NCI-H226 (cell line): ENCODE data around the gene PTOV1.
"Not testable (repeated sequence)": the region's sequence is repeated elsewhere in the genome, so short reads cannot be mapped to it uniquely, and the experiment has no call there.

ENCODE experiments used
- DNase-seq: peaks from one replicate; pipeline ENCODE4 v3.0.0-alpha.2; 2015

The PTOV1 gene

DNA sequence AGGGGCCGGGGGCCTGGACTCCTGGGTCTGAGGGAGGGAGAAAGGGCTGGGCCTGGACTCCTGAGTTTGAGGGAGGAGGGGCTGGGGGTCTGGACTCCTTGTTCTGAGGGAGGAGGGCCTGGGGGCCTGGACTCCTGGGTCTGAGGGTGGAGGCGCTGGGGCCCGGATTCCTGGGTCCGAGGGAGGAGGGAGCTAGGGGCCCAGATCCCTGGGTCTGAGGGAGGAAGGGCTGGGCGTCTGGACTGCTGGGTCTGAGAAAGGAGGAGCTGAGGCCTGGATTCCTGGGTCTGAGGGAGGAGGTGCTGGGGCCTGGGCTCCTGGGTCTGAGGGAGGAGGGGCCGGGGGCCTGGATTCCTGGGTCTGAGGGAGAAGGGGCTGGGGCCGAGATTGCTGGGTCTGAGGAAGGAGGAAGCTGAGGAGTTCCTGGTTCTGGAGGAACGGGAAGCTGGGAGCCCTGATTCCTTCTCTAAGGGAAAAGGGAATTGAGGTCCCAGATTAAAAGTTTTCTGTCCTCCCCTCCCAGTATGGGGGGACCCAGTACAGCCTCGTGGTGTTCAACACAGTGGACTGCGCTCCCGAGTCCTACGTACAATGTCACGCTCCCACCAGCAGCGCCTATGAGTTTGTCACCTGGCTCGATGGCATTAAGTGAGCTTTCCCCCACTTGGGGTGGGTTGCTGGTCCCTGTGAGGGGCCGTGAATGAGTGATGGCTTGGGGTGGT, 32.1 kb upstream of the PTOV1 start:
- peak; percentile 4 for DNase-seq

DNA sequence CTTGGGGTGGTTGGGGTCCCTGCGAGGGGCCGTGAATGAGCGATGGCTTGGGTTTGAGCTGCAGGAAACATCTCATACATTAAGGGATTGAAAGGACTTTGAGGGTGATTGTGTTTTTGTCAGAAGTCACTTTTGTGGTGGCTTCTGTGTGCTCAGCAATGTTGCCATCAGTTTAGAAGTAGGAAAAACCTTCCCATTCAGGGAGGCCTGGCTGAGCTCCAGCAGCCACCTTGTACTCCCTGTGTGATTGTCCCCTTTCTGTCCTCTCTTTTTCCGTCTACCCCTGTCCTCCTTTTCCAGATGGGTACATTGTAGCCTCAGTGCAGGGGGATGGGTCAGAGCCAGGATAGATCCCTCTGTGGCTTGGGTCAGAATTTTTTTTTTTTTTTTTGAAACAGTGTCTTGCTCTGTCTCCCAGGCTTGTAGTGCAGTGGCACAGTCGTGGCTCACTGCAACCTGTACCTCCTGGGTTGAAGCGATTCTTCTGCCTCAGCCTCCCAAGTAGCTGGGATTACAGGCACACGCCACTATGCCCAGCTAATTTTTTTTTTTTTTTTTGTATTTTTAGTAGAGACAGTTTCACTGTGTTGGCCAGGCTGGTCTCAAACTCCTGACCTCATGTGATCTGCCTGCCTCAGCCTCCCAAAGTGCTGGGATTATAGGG, 31.4 kb upstream of the PTOV1 start:
- DNase-seq, result not testable (repeated sequence)

DNA sequence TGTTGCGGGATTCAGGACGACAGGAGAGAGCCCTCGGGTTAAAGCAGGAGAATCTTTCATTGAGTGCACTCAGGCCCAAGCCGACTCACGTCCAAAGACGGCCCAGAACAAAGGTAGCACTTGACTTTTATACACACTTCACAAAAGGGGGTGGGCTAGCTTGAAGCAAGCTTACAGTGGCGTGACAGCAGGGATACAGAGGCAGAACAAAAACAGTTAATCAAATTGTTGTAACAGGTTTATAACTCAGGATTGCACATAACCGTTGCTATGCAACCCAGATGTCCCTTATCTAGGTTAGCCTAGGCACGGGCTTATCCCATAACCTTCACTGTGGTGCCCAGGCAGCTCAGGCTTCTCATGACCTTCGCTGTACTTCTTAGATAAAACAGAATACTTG, 30.8 kb upstream of the PTOV1 start:
- no peak for DNase-seq

DNA sequence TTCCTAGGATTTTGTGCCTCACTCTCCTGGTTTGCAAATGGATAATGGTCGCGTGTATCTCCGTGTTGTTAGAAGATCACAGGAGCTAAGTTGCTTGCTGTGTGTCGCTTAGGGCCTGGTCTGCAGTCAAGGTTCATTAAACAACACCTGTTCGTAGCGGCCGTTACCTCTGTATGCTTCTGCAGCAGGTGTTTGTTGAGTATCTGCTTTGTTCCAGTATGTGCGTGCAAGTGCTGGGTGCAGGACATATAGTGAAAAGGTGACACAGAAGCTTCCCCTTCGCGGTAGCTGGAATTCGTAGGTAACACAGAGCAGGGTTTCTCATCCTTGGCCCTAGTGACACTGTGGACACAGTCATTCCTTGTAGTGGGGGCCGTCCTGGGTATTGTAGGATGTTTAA, 27.5 kb upstream of the PTOV1 start:
- no peak for DNase-seq

DNA sequence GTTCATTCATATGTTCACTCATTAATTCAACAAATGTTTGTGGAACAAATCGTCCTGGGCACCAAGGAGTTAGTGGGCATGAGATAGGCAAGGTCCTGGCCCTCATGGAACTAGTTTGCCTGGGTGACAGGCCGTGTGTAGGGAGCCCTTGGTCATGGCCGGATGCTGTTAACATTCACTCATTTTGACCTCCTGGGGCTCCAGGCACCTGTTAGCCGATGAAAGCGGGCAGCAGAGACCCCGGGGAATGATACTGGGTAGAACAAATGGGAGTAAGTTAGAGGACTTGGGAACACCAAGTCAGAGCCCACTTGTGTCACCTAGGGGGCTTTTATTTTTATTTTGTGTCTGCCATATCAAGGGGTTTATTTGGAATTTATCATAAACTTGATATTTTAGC, 26.3 kb upstream of the PTOV1 start:
- DNase-seq, result no peak

DNA sequence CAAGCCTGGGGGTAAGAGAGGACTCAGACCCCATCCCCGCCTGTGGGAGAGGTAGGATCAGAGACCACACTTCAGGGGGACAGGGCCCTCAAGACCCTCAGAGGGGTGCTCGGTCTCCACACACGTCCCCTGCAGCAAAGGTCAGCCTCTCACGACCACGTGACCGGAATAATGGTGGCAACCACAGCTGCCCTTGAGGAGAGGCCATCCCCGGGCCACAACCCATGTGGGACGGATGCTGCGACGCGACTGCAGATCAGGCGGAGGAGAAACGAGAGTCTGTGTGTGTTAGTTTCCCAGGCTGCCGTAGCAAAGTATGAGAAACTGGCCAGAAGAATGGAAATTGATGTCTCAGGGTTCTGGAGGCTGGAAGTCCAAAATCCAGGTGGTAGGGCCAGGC, 23.9 kb upstream of the PTOV1 start:
- DNase-seq, result no peak

DNA sequence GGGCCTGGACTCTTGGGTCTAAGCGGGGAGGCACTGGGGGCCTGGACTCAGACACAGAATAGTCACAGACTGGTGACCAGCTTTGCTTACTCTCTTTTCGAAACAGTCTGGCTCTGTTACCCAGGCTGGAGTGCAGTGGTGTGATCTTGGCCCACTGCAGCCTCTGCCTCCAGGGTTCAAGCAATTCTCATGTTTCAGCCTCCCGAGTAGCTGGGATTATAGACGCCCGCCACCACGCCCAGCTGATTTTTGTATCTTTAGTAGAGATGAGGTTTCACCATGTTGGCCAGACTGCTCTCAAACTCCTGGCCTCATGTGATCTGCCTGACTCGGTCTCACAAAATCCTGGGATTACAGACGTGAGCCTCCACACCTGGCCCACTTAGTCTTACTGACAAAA, 21.8 kb upstream of the PTOV1 start:
- DNase-seq, result no peak

DNA sequence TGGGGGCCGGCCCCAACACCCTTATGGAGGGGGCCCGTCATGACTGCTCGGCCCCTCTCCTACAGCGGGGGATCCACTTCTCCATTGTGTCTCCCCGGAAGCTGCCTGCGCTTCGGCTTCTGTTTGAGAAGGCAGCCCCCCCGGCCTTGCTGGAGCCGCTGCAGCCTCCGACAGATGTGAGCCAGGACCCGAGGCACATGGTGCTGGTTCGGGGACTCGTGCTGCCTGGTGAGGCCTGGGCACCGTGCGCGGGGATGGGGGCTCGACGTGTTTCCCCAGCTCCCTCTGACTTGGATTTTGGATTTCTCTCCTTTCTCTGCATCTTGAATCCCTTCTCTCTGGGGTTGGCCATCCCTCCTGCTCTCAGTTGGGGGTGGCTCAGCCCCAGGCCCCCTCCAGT, 21.2 kb upstream of the PTOV1 start:
- DNase-seq, result no peak

DNA sequence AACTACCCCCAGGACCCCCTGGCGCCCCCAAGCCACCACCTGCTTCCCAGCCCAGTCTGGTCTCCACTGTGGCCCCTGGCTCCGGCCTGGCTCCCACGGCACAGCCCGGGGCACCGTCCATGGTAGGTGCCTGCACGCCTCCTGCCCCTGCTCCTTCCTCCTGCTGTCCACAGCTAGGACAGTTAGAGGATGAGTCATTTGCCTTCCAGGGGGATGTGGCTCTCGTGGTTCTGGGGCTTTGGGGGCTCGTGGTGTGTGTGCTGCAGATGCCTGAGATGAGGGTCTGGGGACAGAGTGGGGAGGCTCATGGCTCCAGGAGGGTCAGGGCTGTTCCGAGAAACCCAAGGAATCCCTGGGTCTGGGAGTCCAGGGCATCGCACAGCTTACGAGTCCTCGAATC, 20.2 kb upstream of the PTOV1 start:
- no peak for DNase-seq

DNA sequence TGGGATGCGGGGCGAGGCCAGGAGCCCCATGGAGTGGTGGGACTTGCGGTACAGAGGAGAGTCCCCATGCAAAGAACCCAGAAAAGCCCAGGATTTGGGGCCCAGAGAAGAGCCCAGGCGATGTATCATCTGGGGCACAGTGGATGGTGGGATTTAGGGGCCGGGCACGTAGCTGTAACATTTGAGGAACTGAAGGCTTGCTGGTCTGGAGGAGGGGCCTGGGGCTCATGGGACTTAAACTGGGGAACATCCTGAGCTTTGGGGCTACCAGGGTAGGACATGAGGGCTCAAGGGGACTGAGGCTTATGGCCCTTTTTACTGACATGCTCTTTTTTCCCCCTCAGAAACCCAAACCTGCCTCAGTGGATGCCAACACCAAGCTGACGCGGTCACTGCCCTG, 19.4 kb upstream of the PTOV1 start:
- no peak for DNase-seq

DNA sequence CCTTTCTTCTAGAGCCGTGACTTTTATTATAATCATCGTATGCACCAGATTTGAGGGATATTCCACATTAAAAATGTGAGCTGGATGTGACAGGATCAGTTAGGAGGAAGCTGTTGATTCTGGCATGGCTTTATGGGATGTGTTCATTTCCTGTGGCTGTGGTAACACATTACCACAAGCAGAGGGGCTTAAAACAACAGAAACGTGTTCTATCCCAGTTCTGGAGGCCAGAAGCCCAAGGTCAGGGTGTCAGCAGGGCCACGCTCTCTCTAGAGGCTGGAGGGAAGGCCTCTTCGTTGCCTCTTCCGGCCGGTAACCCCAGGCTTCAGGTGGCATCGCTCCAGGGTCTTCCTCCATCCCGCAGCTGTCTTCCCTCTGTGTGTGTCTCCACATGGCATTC, 18.4 kb upstream of the PTOV1 start:
- DNase-seq, result no peak

DNA sequence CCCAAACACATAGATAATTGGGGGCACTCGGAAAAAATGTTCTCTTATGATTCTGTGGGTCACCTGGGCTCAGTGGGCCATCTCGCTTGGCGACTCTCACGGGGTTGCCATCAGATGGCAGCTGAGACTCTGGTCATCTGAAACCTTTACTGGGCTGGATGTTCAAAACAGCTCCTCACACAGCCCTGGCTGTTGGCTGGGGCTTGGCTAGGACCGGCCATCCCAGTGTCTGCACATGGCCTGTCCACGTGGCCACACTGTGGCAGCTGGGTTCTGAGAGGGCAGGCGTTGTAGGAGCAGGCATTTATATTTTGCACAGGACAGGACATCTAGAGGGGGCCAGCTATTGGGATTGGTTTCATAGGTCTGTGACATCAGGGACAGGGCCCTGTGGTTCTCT, 17.4 kb upstream of the PTOV1 start:
- no peak for DNase-seq

DNA sequence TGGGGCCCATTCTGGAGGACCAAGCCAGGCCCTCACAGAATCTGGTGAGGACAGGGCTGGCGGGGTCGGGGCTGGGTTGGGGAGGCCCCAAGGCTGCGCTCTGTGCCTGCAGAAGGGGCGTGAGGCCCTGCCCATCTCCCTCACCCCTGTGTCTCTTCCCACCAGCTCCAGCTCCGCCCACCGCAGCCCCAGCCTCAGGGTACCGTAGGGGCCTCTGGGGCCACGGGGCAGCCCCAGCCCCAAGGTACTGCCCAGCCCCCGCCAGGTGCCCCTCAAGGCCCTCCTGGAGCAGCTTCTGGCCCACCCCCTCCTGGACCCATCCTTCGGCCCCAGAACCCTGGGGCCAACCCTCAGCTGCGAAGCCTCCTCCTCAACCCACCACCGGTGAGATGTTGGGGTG, 15.4 kb upstream of the PTOV1 start:
- DNase-seq, result no peak

DNA sequence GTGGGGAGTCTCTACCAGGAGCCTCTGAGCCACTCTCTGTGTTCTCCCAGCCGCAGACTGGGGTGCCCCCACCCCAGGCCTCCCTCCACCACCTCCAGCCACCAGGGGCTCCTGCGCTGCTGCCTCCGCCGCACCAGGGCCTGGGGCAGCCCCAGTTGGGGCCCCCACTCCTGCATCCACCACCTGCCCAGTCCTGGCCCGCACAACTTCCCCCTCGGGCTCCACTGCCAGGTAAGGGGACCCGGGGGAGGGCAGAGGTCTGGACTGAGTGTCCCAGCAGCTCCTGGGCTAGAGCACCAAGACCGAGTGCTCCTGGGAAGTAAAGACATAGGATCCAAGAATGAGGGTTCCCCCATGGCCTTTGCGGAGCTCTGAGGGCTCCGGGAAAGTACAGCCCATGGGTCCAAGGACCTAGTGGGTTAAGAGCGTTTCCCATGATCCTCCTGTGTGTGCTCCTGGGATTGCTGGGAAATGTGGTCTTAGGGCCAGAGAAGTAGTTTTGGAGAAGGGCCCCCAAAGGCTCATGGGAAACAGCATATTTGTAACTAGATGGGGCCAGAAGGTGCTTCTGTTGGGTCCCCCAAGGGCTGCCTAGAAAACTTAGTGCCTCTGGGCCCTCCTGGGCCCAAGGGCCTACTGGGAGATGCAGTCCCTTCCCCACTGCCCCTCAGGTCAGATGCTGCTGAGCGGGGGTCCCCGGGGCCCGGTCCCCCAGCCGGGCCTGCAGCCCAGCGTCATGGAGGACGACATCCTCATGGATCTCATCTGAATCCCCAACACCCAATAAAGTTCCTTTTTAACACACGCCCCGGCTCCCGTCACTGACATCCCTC, 14.6 kb upstream of the PTOV1 start:
- DNase-seq, result no peak

DNA sequence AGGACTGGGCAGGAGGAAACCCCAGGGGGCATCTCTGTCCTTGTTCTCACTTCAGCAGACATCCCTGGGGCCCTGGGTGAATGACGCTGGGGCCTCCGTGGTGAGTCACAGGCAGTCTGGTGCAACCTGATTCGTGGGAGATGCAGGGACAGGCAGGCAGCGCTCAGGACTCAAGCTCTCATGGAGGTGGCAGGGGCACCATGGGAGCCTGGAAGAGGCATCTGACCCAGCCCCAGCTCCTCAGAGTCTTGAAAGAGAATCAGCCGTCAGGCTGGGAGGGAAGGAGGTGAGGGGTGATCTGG, 14.0 kb upstream of the PTOV1 start:
- no peak for DNase-seq

DNA sequence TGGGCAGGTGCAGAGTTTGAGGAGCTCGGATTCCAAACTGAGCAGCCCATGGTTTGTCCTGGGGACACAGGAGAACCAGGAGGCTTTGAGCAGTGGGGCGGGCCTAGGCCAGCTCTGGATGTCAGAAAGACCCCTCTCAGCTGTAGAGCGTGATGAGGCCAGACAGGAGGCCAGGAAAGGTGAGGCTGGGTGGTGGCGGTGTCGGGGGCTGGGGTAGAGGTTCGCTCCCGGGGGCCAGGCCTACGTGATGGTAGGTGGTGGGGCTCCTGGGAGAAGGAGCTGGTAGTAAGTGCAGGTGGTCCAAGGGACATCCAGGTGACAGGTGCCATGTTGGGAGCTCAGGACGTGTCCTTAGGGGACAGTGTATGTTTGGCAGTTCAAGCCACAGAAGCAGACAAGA, 13.5 kb upstream of the PTOV1 start:
- no peak for DNase-seq

DNA sequence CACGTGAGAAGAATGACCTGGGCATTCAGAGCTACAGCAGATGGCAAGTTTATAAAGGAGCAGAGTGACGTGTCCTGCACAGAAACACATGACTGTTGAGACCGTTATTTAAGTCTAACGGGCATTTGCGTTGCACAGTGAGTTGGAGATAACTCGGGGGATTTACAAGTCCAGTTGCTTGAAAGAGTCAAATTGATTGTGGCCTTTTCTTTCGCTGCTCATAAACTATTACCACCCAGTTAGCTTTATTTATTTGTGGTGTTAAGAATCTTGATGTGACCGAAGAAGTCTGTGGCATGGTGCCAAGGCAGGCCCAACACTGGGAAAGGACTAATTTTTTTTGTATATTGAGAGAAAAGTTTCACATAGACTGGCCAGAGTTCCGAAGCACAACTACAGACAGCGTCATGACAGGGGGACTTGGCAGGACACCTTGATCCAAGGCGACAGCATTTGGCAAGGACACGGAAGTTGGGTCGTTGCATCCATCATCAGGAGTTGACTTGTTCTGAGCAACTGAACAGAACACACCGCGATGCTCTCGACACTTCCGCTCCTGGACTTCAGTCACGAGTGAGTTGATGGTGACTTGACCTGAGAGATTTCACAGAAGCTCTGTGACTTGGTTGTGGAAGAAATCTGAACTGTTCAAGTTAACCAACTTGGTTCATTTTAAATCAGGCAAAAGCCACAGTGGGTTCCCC, 11.9 kb upstream of the PTOV1 start:
- DNase-seq, result no peak

DNA sequence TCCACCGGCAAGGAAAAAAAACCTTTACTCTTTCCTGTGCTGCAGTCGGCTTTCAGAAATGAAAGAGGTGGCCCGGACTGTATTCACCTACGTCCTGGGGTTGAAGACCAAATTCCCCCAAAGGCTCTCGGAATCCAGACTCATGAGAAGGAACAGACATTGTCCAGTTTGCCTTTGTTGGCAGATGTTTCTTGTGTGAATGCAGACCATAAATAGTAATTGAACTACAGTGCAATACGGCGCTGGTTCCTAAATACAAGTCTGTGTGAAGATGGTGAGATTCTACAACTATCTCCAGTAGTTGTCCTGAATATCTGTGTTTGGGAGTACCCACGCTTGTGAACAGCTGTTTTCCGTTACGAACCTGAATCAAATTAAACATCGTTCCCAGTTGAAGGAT, 11.2 kb upstream of the PTOV1 start:
- no peak for DNase-seq

DNA sequence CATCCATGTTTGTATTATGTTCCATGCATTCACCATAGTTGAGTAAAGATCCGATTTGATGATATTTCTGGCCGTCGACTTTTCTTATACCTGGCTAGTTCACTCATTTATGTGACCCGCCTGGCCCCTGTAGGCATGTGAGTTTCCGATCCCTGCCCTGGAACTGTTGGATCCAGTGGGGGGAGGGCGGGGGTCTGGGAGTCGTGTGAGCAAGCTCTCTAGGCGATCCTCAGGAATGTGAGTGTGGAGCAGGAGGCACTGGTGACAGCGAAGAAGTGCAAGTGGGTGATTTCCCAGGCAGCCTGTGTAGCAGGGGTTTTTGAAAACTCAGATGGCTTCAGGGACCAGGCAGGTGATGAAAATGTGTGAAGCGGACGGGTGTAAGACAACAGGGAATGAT, 10.6 kb upstream of the PTOV1 start:
- no peak for DNase-seq

DNA sequence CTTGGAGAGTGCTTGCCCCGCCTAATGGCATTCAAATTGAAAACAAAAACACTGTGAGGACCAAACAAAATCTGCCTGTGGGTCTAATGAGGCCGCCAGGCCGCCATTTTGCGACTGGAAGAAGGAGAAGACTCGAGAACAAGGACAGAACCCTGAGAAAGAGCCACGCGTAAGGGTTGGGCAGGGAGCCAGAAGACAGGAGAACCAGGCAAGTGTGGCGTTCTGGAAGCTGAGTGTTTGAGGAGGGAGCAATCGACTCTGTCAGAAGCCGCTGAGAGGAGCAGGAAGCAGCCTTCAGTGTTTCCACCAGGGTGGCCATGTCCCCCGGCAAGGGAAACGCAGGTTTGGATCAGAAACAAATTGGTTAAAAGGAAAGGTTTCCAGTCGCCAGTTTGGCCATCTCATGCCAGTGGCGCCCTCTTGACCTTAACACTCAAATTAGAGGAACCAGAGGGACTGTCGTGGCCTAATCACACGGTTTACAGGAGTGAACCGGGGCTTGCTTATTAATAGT, 10.2 kb upstream of the PTOV1 start:
- DNase-seq, result no peak

DNA sequence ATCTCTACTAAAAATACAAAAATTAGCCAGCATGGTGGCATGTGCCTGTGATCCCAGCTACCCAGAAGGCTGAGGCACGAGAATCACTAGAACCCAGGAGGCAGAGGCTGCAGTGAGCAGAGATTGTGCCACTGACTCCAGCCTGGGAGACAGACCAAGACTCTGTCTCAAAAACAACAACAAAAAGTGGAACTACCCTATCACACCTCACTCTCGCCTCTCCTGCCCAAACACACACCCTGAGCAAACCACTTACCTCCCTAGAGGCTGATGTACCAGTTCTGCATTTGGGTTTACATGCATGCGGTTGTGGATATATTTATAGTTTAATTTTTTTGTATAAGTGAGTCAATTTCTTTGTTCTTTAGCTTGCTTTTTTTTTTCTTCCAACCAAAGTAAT, 7.7 kb upstream of the PTOV1 start:
- no peak for DNase-seq

DNA sequence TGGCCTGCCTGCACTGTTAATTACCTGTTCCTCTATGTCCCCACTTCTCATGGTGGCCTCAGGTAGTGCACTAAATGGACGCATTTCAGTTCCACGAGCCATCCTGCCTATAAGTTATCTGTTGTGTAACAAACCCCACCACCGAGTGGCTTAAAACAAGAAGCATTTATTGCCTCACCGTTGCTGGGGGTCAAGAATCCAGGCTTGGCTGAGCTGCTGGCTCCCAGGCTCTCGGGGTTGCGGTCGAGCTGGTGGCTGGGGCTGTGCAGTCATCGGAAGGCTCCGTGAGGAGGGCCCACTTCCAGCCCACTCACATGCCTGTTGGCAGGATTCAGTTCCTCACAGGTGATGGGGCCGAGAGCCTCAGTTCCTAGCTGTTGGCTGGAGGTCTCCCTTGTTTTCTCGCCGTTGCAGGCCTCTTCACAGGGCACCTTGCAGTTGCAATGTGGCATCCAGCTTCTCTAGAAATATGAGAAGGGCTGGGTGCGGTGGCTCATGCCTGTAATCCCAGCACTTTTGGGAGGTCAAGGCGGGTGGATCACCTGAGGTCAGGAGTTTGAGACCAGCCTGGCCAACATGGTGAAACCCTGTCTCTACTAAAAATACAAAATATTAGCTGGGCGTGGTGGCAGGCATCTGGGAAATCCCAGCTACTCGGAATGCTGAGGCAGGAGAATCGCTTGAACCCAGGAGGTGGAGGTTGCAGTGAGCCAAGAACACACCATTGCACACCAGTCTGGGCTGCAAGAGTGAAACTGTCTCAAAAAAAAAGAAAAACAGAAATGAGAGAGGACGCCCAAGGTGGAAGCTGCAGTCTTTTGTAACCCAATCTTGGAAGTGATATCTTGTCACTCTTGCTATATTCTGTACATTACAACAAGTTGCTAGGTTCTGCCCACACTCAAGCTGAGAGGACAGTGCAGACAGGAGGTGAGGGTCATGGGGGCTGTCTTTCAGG, 6.5 kb upstream of the PTOV1 start:
- no peak for DNase-seq
